Measurements from ENCODE around the gene OTULIN.

OTULIN gene

DNA sequence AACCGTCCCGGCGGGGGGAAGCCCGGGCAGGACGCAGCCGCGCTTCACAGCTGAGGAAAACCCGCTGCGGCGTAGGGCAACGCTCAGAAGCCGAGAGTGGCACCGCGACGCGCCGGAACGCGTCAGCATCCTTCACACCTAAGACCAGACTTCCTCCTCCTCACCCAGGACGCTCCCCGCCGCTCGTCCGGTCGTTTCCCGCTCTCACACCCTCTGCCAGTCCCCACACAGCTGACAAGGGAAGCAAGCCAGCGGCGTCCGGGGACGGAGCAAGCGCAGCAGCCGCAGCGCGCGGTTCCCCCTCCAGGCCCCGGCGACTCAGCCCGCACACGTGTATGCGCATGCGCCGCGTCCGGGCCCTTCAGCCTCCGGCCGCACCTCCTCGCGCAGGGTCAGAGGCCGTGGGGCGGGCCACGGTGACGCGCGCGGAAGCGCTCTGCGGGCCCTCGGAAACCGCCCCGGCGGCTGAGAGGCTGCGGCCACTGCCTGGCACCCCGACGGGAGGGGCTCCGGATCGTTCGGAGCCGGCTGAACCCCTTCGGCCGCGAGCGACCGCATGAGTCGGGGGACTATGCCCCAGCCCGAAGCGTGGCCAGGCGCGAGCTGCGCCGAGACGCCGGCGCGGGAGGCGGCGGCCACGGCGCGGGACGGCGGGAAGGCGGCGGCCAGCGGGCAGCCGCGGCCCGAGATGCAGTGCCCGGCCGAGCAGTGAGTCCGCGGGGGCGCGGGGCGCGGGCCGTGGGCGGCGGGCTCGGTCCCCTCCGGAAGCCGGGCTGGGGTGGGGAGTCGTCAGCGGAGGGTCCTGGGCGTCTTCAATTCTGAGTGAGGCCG lies at the start of gene OTULIN:
Gene OTULIN (plus strand): TSS at position 449 of the 831 bp plus-strand sequence. CDS start 108 bp downstream, at position 557.
- peak; percentile 61 to 63 for DNase-seq (ENCODE audit: low read depth in 2 of 2)

GRCh38 chr5:14615365-14615764 lies 49.2 kb upstream of the OTULIN start:
- DNase-seq (ENCODE audit: low read depth in 2 of 2): no peak

- DNase-seq (ENCODE audit: low read depth in 2 of 2): no peak
Observed at GRCh38 chr5:14617441-14617840, 47.1 kb upstream of the OTULIN start.

- DNase-seq (ENCODE audit: low read depth in 2 of 2): no peak
Observed at GRCh38 chr5:14627270-14627669, 37.2 kb upstream of the OTULIN start.

DNA sequence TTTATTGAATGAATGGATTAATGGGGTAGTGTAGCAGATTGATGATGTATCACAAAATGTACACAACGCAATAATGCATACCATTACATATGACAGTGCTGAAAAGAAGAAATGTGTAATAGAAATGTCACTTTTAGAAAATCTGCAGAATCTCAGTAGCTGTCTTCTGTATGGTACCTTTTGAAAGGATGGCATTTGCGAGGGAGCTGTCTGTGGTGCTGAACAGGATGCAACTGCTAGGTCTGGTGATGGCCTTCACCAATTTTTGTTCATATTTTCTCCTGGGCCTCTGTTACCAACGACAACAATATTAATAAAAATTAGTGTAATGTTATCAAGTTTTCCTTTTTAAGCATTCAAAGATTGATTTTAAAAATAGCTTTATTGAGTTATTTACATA lies 36.2 kb upstream of the OTULIN start:
- peak; percentile 12 to 13 for DNase-seq (ENCODE audit: low read depth in 2 of 2)

GRCh38 chr5:14630671-14631070 lies 33.8 kb upstream of the OTULIN start:
- no peak for DNase-seq (ENCODE audit: low read depth in 2 of 2)

DNA sequence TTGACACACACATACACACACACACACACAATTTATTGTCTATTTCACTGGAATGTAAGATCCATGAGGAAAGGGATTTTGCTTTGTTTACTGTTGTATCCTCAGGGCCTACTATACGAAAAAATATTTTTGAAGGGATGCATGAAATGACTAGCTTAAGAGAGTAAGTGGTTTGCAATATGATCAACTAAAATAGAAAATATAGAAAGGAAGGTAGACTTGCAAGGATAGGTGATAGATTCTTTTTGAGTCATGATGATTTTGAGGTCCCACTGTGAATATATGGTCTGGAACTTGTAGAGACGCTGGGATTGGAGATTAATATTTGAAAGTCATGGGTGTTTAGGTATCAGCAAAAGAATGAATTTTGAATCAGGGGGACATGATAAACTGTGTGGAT lies 28.9 kb upstream of the OTULIN start:
- no peak for DNase-seq (ENCODE audit: low read depth in 2 of 2)

- DNase-seq (ENCODE audit: low read depth in 2 of 2): no peak
Observed at GRCh38 chr5:14640765-14641164, 23.8 kb upstream of the OTULIN start.

- no peak for DNase-seq (ENCODE audit: low read depth in 2 of 2)
Observed at GRCh38 chr5:14644623-14645237, 19.8 kb upstream of the OTULIN start.

DNA sequence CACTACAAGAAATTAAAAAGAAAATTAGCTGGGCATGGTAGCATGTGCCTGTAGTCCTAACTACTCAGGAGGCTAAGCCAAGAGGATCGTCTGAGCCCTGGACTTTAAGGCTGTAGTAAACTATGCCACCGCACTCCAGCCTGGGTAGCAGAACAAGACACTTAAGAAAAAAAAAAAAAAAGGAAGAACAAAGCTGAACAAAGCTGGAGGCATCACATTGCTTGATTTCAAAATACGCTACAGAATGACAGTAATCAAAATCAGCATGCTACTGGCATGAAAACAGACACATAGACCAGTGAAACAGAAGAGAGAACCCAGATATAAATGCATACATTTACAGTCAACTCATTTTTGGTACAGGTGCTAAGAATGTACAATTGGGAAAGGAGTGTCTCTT lies 14.5 kb upstream of the OTULIN start:
- no peak for DNase-seq (ENCODE audit: low read depth in 2 of 2)

DNA sequence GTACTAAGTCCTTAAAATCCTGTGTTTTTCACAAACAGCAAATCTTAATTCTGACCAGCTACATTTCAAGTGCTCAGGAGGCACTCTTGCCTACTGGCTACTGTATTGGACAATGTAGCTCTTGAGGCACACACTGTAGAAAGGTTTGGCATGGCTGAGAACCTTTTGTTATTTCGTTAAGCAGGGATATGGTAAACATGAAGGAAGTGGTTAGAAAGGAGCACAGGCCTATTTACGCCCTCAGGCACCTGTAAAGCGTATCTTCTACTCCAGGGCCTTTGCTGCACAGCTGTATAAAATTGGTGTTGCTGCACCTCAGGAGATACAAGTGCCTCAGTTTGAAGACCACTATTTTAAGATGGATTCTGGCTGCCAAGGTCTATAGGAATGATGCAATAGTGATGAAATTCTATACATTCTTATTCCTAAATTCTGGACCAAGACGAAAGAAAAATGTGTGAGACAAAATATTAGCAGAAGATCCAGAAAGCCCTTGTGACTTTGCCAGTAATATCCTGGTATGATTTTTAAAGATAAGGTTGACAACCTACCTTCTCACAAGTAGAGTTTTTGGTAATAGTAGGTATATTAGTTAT lies 9.3 kb upstream of the OTULIN start:
- DNase-seq (ENCODE audit: low read depth in 2 of 2): no peak

DNA sequence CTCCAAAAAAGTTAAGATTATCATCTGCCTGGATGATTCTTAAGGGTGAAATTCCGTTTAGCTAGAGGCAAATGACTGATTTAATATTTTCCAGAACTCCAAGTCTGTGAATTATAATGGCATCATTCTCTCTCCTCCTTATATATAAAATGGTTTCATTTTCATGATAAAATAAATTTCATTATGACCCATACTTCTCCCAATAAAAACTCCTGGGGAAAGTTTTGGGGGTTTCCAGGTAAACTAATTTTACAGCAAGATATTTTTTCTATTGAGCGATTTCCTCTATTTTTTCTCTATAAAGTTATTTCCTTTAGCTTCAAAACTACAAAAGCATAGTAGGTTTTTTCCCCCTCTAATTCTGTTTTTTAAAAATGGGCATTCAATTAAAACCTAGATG lies 7.6 kb upstream of the OTULIN start:
- DNase-seq (ENCODE audit: low read depth in 2 of 2): no peak

DNA sequence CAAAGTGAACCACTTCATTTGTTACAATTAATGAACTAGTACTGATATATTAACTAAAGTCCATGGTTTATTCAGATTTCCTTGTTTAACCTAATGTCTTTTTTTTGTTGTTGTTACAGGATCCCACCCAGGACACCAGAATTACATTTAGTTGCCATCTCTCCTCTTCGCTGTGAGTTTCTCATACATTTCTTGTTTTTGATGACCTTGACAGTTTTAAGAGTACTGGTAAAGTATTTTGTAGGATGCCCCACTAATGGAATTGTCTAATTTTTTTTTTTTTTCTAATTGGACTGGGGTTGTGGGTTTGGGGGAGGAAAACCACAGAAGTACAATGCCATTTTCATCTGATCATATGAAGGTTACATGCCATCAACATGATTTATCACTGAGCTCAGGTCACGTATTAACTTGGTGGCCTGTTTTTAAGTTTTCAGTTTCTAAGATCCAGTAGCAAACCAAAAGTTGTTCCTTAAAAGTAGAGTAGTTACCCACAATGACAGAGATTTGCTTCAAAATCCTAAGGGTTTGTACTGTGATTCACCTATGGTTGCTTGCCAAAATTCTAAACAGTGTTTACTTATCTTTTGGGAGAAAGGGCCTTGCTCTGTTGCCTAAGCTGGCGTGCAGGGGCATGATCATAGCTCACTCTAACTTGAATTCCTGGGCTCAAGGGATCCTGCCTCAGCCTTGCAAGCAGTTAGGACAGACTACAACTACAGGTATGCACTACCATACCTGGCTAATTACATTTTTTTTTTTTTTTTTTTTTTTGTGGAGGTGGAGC lies 4.5 kb upstream of the OTULIN start:
- DNase-seq (ENCODE audit: low read depth in 2 of 2): peak in 1 of 2 experiments; percentile 18

DNA sequence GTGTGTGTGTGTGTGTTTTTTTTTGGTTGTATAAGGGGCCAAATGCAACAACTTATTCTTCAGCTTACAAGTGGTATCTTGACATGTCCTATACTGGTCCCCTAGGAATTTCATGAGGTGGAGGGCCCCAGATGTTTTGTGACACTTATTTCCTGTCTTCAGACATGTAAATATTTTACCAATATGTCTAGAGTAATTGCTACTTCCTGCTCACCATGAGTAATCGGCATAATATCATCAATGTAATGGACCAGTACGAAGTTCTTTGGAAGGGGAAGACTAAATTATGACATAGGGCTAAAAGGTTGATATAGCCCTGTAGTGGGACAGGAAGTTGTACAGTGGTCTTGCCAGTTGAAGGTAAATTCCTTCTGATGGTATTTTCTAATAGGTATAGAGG lies 3.7 kb upstream of the OTULIN start:
- DNase-seq (ENCODE audit: low read depth in 2 of 2): no peak

GRCh38 chr5:14662721-14663260 lies 1.7 kb upstream of the OTULIN start:
- DNase-seq (ENCODE audit: low read depth in 2 of 2): no peak

- DNase-seq (ENCODE audit: low read depth in 2 of 2): no peak
Observed at GRCh38 chr5:14663734-14664269, 716 bp upstream of the OTULIN start.

GRCh38 chr5:14665101-14665822 lies 744 bp downstream of the OTULIN start:
- DNase-seq (ENCODE audit: low read depth in 2 of 2): no peak

GRCh38 chr5:14665949-14666348 lies 1.4 kb downstream of the OTULIN start:
- DNase-seq (ENCODE audit: low read depth in 2 of 2): no peak

GRCh38 chr5:14666357-14666756 lies 1.8 kb downstream of the OTULIN start:
- DNase-seq (ENCODE audit: low read depth in 2 of 2): no peak

DNA sequence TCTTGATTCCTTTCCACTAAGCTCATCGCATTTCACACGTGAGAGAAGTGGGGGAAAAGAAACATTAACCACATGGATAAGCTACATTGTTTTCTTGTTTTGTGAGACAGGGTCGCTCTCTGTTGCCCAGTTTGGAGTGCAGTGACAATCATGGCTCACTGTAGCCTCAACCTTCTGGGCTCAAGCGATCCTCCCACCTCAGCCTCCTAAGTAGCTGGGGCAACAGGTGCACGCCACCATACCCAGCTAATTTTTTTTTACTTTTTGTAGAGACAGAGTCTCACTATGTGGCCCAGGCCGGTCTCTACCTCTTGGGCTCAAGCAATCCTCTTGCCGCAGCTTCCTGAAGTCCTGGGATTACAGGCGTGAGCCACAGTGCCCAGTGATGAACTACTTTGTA lies 2.8 kb downstream of the OTULIN start:
- DNase-seq (ENCODE audit: low read depth in 2 of 2): no peak

DNA sequence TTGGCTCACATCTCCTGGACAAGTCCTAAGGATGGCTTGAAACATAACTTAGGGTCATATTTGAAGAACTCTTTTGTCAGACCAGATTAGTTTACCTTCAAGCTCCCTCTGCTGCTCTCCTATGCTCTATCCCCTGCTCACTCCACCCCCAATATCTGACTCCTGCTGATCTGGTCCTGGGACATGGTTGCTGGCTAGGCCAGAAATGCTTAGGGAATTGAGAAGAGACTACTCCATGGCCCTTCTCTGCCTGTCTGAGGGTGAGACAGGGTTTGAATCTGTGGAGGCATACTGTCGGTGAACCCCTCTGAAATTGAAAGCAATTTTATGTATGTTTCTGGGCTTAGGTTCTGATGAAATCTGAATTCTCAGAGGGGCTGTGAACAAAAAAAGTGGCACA lies 3.3 kb downstream of the OTULIN start:
- no peak for DNase-seq (ENCODE audit: low read depth in 2 of 2)

Measured in fibroblast of skin of left biceps (primary cell).